COLO668 (cell line): ENCODE data around the gene SMS.

Experiments
- DNase-seq: peaks from one replicate; lab custom pipeline; 2025; ENCODE audit not compliant: unreplicated experiment; lab: John Stamatoyannopoulos, UW

The SMS gene

DNA sequence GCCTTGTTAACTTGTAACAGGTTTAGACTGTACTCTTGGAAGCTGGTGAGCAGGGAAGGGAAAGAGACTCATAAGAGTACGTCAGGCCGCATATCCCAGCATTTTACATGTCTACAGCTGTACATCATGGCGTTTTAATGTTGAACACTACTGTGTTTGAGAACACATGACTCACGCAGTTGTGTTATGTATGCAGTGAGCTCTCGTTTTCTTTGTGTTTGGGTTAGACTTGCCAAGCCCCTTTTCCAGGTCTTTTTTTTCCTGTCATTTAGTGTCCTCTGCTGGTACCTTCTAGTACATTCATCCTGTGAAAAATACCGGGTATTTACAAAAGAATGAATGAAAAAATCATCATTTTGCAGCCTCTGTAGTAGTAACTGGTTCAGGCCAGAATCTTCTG lies 35.3 kb downstream of the SMS start:
- no peak for DNase-seq

DNA sequence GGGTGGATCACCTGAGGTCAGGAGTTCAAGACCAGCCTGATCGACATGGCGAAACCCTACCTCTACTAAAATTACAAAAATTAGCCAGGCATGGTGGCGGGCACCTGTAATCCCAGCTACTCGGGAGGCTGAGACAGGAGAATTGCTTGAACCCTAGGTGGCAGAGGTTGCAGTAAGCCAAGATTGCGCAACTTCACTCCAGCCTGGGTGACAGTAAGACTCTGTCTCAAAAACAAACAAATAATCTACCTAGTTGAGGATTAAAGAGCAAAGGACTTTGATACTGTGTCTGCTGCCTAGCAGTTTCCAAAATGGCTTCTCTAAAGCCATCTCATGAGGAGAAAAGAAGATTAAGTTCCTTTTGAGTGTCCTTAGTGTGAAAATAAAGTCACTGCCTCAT lies 37.8 kb downstream of the SMS start:
- DNase-seq, result no peak

DNA sequence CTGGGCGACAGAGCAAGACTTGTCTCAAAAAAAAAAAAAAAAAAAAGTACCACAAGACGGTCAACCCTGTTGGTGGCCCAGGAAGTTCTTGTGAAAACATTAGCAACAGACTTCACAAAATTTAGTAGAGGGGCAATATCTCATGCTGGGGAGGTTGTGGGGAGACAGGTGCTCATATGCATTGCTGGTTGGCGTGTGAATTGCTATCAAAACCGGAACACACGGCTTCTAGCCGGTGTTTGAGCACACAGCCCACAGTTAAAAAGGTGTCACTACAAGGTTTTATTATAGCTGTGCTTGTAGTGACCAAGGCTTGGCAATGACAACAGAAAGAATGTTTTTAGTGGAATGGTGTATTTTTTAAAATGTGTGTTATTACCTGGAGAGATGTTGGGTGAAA lies 41.8 kb downstream of the SMS start:
- no peak for DNase-seq

DNA sequence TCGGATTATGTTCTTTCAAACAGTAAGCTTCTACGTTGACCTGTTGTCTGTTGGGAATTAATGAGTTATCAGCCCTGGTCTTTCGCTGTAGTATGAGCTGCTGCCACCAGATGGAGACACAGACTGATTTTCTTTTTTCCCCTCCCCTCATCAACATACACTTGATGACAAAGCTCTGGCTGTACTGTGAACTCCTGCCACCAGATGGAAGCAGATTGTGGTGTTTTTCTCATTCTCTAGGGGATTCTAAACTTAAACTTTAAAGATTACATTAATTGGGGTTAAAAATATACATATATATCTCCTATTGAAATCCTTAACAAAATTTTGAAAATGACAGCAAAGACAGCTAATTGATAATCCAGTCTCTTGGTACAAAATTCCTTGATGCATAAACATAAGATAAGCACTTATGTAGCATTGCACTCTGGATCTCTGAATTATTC lies 44.8 kb downstream of the SMS start:
- peak; percentile 44 for DNase-seq

DNA sequence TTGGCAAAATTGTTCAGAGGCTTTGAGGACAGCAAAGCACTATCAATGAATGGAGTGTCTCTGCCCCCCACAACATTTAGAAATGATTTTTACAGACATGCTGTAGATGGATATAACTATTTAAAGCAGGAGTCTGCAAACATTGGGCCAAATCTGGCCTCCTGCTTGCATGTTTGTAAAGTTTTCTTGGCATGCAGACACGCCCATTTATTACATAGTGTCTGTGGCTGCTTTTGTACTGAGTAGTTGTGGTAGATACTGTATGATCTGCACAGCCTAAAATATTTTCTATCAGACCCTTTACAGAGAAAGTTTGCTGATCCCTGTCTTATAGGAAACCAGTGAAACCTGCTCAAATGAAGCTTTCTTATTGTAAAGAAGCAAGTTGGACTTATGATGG lies 46.1 kb downstream of the SMS start:
- DNase-seq, result no peak

DNA sequence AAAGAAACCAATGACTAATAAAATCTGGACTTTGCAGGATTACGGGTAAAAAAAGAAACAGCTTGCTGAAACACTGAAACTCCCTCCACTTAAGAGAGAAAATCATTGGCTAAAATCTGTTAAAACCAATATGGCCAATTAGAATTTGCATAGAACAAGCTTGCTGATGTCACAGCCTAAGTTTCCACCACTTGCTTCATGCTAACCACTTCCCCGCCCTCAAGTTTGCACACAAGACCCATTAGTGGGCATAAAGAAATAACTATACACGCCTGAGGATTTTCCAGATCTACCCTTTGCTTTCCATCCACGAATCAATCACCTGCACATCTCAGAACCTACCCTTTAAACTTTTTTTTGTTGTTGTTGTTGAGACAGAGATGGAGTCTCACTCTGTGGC lies 48.9 kb downstream of the SMS start:
- no peak for DNase-seq

DNA sequence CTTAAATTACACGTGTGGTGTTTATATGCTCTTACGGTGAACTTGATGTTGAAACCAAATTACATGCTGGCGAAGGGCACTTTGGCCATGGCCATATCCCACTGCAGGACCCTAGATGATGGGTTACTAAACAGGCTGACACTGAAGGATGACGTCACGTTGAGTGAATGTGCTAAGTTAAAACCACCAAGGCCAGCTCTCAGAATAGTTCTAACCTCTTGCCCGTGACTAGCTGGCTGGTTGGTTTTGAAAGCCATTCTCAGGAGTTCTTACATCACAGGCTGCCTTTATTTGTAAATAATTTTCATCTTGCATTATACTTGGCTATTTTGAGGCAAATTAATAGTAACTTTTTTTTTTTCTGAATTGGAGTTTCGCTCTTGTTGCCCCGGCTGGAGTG lies 50.3 kb downstream of the SMS start:
- no peak for DNase-seq

DNA sequence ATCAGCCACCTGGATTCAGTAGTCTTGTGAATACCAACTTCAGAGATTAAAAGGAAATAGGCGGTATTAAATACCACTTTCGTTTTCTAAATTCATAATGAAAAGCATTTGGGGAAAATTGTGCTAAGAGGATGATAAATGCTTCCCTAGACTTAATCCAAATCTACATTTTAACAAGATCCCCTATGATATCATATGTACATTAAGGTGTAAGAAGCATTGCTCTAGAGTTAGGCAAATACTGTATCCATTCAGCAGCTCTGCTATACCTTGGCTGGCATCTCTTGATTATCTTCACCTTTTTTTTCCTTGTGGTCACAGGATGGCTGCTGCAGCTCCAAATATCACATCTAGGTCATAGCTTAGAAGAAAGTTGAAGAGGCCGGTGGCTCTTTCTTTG lies 51.0 kb downstream of the SMS start:
- DNase-seq, result no peak

DNA sequence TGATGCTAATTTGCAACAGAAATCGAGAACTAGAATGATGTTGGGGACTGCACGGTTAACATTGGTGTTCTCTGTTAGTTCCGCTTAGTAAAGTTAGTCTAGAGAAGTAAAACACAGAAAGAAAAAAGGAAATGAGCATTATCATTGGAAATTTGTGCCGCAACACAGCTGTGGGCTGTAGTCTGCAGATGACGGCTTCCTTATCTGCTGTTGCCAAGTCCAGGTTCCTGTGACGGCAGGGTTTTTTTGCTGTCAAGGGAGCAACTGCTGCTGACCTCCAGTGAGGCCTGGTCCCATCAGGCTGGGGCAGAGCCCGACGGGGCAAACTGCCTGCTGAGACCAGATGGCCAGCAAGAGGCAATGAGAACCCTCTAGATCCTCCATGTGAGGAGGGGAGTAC lies 52.8 kb downstream of the SMS start:
- DNase-seq, result no peak

DNA sequence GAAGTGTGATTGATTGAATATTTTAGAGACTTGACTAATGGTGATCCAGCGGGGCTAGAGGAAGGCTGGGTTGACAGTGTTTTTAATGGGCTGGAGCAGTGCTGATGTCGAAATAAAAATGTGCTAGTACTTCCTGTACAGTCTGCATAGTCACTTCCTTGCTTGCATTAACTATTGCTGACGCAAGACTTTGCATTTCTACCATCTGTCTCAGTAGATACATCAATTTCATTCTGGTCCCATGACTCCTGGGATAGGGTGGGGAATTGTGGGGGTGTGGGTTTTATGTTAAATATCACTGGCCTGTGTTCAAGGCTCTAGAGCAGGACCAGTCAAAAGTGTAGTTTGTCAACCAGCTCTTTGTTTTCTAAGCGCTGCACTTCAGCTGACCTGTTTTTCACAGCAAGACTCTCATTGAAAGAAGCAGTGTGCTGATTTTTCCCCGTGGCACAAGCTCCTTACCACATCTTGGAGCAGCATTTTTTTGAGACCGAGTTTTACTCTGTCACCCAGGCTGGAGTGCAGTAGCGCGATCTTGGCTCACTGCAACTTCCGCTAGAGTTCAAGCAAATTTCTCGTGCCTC lies 56.5 kb downstream of the SMS start:
- no peak for DNase-seq

DNA sequence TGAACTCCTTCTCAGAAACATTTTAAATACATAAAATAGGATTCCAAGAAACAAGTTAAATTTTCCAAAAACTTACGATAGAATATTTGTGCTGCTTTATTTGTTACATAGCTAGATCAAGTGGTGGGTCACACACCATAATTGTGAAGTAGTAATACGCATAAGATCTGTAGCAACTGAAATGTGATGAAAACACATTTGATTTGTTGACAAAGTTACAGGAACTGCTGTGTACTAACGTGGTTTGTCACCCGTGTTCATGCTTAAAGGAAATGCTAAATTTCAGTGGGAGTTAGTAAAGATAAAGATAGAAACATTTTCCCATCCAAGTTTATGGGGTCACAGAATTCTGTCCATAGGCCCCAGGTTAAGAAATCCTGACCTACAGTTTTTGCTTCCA lies 57.5 kb downstream of the SMS start:
- DNase-seq, result no peak

DNA sequence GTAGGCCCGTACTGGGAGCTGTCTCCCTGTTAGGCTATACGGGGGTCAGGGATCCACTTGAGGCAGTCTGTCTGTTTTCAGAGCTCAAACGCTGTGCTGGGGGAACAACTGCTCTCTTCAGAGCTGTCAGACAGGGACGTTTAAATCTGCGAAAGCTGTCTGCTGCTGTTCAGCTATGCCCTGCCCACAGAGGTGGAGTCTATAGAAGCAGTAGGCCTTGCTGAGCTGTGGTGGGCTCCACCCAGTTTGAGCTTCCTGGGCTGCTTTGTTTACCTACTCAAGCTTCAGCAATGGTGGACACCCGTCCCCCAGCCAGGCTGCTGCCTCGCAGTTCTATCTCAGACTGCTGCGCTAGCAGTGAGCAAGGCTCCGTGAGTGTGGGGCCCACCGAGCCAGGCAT lies 64.4 kb downstream of the SMS start:
- no peak for DNase-seq

DNA sequence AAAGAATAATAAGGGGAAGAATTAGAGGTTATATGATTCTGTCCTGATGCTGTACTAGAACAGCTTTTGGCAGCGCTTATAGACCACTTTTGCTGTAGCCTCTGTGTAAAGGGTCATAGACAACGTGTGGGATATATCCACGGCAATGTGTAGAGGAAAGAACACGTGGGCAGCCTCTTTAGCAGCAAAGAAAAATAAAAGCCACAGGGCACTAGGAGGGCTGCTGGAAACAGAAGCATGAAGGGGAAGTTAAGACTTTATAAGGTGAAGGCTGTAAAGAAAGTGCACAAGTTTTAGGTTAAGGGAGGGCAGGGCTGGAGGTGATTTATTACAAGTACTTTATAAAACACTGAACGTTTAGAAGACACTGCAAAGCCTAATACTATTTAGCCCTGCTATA lies 71.5 kb downstream of the SMS start:
- no peak for DNase-seq

DNA sequence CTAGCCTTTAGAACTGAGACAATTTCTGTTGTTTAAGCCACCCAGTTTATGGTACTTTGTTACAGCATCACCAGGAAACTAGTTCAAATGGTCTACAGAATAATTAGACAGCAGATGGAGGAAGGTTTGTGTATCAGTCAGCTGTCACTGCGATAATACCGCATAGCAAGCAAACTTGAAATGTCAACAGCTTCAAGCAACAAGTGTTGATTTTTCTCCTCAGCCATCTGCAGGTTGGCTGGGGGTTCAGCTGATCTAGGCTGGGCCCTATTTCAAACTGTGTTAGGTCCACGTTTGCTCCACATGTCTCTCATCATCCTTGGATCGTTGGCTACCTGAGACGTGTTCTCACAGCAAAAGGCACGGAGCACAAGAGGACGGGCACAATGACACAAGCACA lies 72.4 kb downstream of the SMS start:
- DNase-seq, result no peak

DNA sequence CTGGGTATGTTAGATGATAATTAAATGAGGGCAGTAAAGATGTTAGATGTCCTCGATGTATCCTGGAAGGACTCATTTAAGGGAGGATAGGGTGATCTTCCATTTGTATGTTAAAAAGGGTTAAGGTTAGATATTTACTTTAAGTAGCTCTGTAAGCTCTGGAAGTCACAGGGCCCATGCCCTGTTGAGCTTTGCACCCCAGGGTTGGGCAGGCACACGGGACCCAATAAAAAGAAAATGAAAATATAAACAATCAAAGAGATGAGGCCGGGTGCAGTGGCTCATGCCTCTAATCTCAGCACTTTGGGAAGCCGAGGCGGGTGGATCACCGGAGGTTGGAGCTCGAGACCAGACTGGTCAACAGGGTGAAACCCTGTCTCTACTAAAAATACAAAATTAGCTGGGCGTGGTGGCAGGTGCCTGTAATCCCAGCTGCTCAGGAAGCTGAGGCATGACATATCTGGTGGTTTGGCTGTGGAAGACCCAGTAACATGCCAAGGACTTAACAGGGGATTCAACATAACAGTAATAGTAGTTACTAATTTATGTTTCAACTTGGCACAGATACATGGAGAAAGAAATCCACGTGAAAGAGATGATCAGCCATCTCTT lies 74.7 kb downstream of the SMS start:
- no peak for DNase-seq

DNA sequence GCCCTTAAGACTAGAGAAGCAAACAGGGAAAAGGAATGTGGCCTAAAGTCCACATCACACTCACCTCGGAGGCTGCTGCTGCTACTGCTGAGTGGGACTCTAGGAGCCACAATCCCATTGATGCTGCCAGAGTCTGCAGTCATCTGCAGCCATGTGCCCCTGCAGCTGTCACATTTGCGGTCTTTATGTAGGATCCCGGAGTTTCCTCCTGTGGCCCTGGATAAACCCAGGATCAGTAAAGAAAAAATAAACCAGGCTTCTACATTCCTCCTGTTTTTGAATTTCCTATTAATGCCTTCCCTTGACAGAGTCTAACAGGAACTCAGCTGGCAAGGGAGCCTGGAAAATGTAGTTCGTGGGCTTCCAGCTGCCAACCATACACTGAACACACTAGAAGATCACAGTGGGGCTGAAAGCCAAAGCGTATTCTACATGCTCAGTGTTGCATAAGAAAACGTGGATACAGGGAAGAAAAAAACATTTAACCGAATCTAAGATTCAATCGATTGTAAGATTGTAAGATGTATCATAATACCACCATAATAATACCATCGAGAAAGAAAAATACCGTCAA lies 81.3 kb downstream of the SMS start:
- DNase-seq, result no peak

DNA sequence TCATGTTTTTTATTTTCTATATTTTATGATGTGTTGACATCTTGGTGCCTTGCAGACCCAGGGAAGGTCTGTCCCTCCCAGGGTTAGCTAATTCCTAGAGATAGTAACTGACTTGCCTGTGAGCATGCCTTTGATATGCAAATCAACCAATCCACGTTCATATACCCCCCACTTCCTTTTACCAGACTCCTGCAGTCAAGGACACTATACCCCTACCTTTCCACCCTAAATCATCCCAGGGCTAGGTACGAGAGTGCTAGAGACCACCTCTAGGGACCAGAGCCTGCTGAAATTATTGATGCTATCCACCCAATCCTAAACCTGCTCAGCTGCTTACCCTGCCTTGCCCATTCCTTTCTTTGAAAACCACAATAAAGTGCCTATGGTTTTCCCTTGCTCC lies 84.1 kb downstream of the SMS start:
- DNase-seq, result no peak

DNA sequence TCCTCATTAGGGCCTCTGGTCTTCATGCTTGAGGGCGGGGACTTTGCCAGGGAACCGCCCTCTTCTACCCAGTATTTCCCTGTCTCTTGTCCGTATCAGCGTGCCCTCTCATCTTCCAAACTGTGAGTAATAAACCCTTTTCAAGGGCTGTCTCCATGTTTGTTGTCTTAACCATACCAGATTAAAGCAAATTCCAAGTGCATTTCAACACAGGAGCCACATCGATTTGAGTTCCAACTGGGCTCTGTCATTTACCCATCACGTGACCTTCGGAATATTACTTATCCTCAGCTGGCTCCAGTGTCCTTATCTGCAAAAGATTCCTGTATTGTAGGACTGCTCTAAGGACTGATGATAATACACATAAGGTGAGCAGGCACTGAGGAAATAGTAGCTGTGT lies 85.2 kb downstream of the SMS start:
- DNase-seq, result no peak

DNA sequence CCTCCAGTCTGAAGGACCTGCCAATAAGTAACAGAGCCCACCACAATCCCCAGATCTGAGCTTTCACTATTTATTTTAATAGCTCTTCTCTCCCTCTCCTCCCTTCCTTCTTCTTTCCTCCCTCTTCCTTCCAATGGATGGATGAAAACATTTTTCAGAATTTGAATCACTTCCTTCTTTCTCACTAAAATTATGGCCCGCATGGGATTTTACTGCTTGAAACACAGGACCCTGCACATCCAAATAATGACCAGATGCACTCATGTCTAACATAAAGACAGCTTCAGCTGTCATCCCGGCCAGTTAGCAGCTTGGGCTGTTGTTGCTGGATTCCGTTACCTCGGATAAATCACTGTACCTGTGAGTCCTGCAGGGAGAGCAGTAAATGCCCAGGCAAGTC lies 86.2 kb downstream of the SMS start:
- no peak for DNase-seq

DNA sequence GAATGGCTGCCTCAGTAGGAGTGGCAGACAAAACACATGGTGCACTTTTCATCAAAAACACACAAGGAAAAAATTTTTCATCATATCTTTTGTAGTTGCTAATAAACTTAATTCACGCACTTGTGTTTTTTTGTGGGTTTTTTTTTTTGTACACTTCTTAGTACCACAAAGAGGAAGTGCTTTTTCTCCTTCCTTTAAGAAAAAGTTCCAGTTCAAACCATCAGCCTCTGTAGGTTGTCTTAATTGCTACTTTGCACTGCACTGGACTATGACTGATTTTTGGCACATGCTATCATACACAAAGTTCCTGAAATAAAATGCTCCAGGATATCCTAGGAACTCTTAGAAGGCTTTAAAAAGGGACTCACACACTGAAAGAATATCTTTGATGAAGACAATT lies 91.6 kb downstream of the SMS start, which contains the start of gene PHEX:
Gene PHEX (plus strand): TSS at position 242 of the 400 bp plus-strand sequence. CDS start 681 bp downstream, outside the sequence.
- no peak for DNase-seq

DNA sequence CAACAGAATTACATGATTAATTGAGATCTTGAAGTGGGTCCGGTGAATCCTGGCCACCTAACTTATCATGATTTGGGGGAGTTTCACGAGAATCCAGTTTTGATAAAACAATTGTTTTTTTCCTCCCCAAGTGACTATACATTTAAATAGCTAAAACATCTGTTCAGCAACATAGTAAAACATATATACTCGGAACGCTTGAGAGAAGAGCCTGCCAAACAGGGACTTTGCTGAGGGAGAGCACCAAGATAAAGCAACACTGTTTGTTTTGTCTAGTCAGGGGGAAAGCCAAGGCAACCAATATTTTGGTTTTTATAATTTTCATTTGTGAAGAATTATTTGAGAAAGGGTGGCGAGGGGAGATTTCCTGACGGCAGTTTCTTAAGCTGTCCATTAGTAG lies 92.0 kb downstream of the SMS start:
- no peak for DNase-seq

DNA sequence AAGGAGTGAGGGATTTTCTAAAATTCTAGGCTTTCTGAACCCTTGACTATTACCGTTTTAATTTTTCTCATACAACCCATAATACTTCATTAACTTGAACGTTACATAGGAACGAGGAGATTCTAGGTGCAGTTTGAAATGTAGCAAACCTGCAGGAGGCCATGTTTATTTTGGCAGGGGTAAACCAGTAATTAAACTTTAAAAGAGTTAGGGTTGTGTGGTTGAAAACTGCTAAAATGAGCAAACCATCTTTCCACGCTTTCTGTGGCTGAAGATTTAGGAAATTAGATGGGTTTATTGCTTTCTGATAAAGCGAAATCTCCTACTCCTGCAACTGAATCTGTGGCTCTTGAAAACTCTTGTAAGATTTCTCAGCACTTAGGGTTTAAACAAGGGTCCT lies 93.3 kb downstream of the SMS start:
- no peak for DNase-seq

DNA sequence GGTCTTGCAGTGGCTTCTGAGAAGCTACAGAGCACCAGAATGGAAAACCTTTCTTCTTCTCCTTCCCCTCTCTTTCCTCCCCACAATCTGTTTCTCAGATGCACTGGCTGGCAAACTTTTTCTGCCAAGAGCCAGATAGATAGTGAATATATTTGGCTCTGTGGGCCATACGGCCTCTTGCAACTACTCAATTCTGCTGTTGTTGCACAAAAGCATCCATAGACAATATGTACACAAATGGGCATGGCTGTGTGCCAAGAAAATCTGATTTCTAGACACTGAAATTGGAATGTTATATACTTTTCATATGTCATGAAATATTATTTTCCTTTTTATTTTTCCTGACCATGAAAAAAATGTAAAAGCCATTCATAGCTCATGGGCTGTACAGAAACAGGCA lies 94.7 kb downstream of the SMS start:
- no peak for DNase-seq
